GM21619 (cell line): Measurements from ENCODE around the gene CABLES1.
"Not testable (repeated sequence)": the region's sequence is repeated elsewhere in the genome, so short reads cannot be mapped to it uniquely, and the experiment has no call there.

ENCODE experiments used
- ATAC-seq: cut with Tn5 transposase; IDR thresholded peaks from one replicate; pipeline ENCODE4 v1.9.1; 2021; ENCODE audit not compliant: unreplicated experiment

The CABLES1 gene

DNA sequence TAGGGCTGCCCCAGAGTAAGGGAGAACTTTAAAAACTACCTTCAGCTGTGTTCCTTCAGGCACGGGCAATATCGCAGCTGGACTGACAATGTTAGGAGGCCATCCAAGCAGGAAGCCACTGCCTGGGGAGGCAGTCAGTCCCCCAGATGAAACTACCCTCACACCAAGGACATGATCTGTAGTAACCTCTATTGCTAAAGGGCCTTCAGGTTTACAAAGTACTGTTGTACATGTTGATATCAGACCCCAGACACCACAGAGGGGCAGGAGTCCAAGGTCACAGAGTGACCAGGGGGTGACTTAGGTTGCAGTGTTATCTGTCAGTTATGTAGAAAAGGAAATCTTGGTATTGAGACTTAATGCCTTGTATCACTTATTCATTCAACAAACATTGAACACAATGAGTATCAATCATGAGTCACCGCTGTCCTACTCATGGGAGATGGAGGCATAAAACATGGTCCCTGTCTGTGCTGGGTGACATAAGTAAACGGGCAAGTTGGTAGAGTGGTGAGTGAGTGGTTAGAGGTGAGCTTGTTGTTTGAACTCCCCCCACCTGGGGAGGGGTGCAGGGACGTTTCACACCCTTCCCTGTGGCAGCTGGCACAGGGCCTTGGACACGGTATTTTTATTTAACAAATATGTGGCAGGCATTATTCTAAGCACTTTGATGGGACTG lies 7.1 kb downstream of the CABLES1 start:
- ATAC-seq, result no peak

DNA sequence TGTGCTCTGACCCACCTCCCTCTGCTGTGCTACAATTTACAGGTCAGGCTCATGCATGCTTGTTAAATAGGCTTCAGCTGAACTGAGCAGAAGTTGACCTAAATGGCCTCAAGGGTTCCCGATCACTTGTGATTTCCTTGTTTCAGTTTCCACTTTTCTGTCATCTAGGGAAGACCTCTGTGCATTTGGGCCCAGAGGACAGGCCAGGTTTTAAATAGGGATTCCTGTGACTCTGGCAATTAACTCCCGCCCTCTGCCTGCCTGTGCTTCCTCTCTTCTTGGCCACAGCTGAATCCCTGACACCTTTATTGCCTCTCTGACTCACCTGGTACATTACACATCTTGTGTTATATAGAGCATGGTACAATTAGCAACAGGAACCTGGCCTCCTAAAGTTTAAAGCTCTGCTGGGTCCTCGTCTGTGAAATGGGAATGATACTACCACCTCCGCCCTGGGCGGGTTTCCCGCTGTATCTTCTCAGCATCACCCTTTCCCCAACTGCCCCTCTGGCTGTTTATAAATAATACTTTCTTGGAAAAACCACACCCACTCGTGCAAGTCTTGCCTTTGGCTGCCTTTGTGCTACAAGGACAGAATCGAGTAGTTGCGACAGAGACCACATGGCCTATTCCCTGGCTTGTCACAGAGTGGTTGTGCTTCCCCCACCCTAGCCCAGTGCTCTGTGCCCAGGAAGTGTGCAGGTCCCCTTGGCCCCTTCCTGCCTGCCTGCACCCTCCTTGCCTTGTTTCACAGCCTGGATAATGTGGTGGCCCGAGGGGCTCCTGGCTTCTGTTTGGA lies 7.9 kb downstream of the CABLES1 start:
- no peak for ATAC-seq

DNA sequence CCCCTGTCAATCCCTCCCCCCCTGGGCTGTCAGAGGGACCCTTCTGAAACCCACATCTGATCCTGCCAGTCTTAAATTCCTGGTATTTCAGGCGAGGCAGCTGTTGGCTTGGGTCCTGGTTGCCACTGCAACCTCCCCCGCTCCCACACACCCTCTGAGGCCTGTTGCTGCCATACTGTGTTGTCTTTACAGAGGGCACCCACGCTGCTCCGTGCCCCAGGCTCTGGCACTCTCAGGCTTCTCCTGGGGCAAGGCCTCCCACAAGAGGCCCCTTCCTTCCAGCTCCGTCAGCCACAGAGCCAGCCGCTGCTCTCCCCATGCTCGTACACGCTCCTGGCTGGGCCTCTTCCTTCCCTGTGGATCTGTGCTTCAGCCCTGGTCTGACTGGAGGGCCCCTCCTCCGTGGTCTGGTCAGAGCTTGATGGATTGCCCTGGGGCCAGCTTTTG lies 8.6 kb downstream of the CABLES1 start:
- ATAC-seq, result no peak

DNA sequence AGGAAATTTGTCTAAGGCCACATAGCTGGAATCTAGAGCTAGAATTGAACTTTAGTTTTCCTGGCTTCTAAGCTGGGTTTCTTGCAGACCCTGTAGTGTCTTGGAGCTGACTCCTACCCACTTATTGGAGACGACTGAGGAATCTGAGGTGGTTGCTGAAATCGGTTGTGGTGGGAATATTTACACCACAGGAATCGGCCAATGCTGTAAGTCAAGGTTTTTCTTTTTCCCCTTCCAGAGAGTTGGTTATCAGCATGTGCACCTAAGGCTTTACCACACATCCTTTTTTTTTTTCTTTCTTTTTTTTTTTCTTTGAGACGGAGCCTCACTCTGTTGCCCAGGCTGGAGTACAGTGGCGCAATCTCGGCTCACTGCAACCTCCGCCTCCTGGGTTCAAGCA lies 9.4 kb downstream of the CABLES1 start:
- ATAC-seq, result no peak

DNA sequence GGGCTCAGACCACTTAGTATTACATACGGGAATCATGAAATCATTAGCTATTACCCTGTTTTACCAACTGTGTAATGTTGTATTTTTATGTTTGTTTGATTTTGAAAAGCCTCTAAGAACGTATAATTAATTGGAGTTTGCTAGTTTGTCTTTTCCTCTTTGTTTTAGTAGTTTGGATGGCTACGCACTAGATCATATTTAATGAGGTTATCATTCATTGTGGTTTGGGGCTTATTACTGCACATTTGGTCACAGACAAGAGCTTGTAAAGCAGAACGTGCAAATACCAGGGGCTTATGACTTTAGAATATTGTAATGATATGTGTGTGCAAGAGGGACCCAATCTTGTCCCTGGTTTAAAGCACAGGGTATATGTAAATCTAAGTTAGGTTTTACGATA lies 10.3 kb downstream of the CABLES1 start:
- no peak for ATAC-seq

DNA sequence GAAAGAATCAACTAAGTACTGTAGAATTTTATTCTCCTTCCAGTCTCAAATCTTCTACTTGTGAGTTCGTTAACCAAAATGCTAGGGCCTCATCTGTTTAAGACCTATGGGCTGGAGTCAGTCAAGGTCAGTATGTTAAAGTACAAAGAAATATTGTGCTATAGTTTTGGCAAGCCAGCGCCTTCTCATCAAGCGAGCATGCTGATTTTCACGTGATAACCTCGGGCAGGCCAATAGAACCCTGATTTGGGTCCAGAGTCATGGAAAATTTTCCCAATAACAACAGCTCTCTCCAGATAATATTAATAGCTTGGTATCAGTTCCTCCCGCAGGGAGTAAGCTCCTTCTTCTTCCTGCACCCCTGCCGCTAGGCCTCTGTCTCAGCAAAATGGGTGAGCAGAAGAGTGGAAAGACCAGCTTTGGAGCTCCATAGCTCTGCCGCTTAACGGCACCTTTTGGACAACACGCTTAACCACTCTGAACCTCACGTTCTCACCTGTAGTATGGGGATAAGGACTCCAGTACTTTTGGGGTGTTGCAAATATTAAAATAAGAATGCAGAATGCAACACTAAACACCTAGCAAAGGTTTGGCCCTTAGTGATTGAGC lies 11.7 kb downstream of the CABLES1 start:
- no peak for ATAC-seq

DNA sequence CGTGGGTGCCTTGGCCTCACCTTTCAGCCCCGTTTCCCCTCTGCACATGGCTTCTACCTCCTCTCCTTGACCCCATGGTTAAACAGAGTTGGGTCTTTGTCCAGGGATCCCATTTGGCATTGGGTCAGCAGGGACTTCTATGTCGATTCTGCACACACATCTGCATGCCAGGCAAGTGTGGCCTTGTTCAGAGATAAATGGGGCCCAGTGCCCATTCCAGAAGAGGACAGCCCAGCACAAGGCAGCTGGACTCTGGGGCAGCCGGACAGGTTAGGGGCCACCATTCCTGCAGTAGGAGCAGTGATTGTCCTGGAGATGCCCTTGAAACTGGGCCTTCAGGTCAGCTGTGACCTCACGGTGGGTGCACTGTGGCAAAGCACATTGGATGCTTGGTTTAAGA lies 13.1 kb downstream of the CABLES1 start:
- no peak for ATAC-seq

DNA sequence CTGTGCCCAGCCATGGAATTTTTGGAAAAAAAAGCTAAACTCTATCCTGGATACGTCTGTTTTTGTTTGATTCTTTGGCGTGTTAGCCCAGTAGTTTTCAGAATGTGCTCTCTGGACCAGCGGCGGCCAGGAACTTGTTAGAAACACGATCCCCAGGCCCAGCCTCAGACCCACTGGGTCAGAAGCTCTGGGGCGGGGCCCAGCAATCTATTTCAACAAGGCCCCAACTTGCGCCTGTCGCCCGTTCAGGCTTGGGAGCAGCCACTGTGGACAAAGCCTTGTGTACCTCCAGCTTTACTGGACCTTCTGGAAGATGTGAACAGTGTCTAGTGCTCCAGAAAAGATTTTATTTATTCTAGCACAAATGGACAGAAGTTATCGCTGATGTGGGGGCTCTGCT lies 14.3 kb downstream of the CABLES1 start:
- no peak for ATAC-seq

DNA sequence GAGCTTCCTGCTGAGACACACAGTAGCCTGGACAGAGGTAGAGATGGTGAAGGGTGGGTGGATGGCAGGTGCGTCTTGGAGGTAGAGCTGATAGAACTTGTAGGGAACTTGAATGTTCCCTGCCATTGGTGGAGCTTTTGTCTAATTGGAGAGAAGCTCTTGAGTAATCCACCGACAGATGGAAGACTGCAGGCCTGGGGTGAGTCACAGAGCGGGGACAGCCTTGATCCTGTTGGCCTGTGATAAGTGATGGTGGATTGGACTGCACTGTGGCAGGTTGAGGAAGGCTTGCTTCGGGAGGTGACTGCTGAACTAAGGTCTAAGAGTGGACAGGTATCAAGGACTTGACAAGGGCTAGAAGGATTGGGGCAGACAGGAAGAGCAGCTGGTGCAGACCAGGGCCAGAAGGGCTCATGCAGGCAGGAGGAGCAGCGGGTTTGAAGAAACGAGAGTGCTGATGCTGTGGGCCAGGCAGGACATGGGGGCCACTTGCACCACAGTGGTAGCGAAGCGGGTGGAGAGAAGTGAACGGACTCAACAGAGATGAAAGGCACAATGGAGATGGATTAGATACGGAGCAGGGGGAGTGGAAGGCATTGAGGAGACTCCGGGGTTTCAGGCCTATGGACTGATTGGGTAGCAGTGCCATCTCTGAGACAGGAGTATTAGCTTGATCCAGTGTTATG lies 16.3 kb downstream of the CABLES1 start:
- no peak for ATAC-seq

DNA sequence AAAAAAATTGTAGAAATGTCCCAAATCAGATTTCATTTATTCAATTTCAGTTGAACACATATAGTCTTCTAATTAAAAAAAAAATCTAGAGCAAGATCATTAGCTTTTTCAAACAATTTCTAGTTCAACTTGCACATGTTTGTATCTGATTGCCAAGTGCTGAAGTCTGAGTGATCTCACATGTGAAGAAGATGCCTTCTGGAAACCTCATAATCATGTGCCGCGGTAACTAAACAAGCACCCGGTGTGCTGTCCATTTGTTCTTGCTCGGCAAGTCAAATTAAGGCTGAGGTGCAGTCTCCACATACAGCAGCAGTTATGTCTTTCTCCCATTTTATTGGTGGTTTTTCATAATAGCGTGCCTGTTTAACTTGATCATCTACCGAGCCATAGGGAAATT lies 18.7 kb downstream of the CABLES1 start:
- no peak for ATAC-seq

DNA sequence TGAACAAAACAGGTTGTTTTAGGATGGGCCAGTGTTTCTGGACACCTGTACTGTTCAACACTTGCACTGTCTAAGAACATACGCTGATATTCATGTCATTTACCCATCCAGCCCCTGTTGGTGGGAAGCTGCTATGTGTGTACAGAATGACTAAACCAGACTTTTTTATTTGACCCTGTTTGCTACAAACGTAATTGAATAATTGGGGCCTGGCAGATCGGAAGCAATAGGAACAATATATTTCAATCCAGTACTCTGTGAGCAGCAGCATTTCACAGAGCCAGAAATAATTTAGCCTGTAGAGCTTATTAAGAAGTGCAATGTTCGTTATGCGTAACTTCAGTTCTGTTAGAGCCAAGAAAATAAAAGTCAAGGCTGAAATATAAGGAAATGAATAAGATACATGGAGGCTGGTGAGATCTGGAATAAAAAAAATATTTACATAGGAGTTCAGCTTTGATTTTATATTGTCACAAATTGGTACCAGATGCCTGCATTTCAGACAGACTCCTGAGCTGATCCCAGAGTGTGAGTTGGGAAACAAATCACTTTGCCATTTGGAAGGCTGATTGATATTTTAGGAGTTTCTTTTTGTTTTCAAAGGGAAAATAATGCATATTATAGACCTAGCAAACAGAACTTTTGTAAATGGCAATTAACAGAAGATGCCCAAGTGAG lies 19.7 kb downstream of the CABLES1 start:
- ATAC-seq, result no peak

DNA sequence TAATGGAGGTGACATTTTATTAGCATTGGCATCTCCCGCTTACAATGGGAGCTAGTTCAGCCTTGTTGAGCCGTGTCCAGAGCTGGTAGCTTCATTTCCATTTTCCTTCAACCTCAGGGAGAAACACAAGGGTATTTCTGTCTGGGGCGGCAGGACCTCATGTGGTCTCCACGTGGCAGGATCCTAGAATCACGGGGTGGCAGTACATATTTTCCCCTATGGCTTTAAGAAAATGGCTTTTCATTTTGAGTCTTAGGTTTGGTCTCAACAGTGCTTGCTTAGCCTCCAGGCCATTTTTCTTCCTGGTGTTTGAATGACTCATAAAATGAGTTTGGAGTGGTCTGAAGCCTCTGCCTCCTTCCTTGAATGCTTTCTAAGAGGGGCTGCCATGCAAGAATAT lies 20.3 kb downstream of the CABLES1 start:
- no peak for ATAC-seq

DNA sequence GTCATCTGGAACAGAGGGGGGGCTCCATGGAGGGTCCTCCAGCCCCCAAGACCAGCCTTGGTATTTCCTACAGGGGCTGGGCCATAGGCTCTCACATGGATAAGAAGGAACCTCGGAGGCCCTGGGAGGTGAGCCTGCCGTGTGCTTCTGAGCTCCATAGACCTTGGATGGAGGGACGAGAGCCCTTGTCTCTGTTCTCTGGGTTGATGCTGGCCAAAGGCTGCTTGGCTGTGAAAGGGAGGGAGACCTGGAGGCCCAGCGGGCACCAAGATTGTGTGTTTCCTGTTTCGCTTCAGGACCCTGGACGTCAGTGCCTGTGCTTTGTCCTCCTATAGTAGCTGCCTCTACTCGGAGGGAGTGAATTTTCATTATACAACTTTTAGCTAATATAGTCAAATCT lies 20.8 kb downstream of the CABLES1 start:
- ATAC-seq, result no peak

DNA sequence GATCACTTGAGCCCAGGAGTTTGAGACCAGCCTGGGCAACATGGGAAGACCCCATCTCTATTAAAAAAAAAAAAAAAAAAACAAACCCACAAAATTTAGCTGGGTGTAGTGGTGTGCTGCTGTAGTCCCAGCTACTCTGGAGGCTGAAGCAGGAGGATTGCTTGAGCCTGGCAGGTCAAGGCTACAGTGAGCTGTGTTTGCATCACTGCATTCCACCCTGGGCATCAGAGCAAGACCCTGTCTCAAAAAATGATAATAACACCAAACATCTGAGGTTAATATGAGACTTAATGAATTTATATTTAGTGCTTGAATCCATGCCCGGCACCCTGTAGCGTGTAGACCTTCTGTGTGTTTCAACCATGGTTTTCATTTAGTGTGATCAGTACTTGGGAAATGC lies 22.8 kb downstream of the CABLES1 start:
- no peak for ATAC-seq

DNA sequence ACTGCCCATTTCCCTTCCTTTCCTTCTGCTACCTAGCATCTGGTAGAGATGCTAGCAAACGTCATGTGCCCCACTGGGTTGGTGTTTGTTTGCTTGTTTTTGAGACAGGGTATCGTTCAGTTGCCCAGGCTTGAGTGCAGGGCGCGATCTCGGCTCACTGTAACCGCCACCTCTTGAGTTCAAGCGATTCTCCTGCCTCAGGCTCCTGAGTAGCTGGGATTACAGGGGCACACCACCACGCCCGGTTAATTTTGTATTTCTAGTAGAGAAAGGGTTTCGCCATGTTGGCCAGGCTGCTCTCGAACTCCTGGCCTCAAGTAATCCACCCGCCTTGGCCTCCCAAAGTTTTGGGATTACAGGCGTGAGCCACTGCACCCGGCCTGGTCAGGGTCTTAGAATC lies 23.6 kb downstream of the CABLES1 start:
- not testable (repeated sequence) for ATAC-seq

DNA sequence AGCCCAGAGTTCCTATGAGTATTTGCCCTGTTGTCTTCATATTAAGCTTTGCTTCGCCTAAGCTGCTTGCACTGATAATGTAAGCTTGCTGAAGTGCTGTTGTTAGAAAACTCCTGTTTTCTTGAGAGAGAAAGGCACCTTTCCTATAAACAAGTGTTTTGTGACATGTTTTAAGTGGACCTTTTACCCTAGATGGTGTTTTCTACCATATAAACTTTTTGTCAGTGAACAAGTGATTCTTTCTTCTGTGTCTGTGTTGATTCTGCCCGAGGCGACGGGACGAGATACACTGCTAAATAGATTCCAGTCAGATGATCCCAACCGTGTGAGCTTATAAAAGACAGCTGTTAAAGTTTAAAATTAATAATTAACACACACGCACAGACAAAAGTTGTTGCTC lies 24.1 kb downstream of the CABLES1 start:
- ATAC-seq, result no peak

DNA sequence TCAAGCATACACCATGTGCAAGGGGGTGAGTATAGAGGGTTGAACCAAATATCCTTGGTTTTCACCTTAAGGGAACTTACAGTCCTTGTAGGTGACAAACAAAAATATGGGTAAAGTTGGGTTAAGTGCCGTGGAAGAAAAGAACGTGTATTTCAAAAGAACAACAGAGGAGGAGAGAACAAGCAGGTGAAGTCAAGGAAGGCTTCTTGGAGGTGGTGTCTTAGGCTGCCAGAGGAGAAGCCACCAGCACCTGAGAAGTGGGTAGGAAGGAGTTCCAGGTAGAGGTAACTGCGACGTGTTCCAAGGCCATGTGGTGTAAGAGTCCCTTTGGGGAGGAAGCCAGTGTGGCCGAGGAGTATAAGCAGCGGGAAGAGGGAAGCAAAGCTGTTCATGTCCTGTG lies 27.2 kb downstream of the CABLES1 start:
- no peak for ATAC-seq

DNA sequence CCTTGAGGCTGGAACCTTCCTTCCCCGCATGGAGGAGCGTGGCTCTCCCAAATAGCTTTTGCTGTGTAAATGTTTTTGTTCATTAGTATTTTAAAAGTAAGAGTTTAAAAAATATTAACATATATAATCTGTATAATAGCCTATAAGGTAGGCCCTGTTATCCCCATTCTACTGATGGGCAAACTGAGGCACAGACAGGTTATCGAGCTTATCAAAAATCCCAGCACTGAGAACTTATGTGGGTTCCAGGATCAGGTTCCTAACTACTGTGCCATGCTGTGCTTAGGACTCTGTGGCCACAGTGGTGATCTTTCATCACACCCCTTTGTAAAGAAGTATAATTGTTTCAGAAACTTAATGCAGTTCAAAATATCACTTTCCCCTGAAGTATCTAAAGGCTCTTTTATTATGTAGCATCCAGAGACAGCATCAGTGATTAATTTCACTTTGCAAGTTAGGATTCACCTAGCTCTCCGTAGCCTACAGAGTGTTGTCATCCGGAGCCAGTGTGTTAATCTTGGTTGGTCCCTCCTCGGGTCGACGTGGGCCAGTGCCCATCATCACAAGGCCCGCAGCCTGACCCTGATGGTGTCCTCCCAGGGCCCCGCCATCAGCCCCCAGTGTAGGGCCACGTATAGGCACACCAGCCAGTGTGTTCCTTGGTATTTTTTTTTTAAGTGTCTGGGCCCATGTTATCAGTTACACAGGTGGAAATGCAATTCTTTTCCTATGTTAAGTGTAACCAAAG lies 28.7 kb downstream of the CABLES1 start:
- ATAC-seq, result no peak

DNA sequence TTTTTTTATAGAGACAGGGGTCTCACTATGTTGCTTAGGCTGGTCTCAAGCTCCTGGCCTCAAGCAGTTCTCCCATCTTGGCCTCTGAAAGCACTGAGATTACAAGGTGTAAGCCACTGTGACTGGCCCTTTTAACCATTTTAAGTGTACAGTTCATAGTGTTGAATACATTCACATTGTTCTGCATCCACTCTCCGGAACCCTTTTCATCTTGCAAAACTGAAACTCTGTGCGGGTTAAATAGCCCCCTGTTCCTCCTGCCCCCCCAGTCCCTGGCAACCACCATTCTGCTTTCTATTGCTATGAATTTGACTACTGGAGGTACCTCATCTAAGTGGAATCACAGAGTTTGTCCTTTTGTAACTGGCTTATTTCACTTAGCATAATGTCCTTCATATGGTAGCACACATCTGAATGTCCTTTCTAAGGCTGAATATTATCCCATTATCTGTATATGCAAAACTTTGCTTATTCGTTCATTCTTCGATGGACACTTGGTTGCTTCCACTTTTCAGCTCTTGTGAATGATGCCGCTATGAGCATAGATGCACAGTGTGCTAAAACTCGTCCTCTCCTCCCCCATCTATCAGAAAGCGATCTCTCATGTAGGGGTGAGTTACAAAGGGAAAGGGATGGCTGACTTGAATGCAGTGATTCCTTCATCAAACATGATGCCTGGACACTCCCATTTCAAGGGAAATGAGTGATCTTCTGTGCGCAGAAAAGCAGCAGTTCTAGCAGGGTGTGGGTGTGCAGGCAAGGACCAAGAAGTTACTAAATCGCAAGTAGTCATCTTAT lies 30.2 kb downstream of the CABLES1 start:
- ATAC-seq, result no peak
